WTC11 (cell line): ENCODE data around the gene FAM177B.

ENCODE experiments used
- CTCF ChIP-seq: fragments of 200-600 bp; IDR thresholded peaks from 2 replicates; pipeline ENCODE4 v1.8.0; 2022; ENCODE audit warnings: antibody characterized with exemption
- GRHL2 ChIP-seq: fragments of 250-450 bp; sonication (Bioruptor Pico); IDR thresholded peaks from 2 replicates; pipeline ENCODE4 v1.8.0; 2022; ENCODE audit warnings: mild to moderate bottlenecking, moderate library complexity; ENCODE audit not compliant: insufficient replicate concordance, severe bottlenecking
- TEAD1 ChIP-seq: sonication (generic); formaldehyde crosslinking; IDR thresholded peaks from 2 replicates; pipeline ENCODE4 v1.8.0; 2022; ENCODE audit warnings: mild to moderate bottlenecking, missing genetic modification reagents

- TF ChIP-seq GRHL2 (CRISPR knock-in tag) (no peak), CTCF (no peak), TEAD1 (CRISPR knock-in tag) (no peak)
These were observed 6.1 kb upstream of the FAM177B start for GRCh38 chr1:222730866-222731265.
